GM12892 (cell line): Measurements from ENCODE around the gene LRRC46.

Source experiments
- DNase-seq: peaks from one replicate; pipeline ENCODE4 v3.0.0; 2011; ENCODE audit not compliant: insufficient read length
- FAIRE-seq: peaks from 2 replicates; lab custom pipeline; 2011; peaks lifted over from hg19 to GRCh38; lab: Jason Lieb, UNC
- POLR2A ChIP-seq: IDR thresholded peaks from 2 replicates; pipeline ENCODE4 v1.6.1; 2011; ENCODE audit warnings: low read depth, low read length, control low read depth
- POLR2AphosphoS5 ChIP-seq: IDR thresholded peaks from 2 replicates; pipeline ENCODE4 v1.6.1; 2011; ENCODE audit warnings: low read depth, low read length, control low read depth
- TAF1 ChIP-seq: IDR thresholded peaks from 2 replicates; pipeline ENCODE4 v1.6.1; 2011; ENCODE audit warnings: low read depth, mild to moderate bottlenecking, control low read depth, low read length, borderline replicate concordance

The LRRC46 gene

DNA sequence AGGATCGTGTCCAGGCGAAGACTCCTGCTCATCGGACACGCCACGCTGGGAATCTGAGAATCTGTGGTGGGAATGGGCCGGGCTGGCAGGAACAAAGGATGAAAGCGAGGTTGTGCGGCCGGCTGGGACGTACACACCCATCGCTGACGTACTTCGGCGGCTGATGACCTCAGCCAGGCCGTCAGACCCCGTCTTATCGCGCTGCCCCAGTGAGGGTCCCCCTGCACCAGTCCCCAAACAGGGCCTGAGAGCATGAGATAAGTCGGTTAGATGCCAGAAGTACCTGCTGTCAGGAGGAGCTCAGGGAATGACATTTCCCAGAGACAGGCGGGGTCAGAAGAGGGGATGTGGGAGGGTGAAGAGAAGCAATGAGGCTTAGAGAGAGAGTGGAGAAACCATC is 35.5 kb downstream of the LRRC46 start:
- FAIRE-seq (no peak), DNase-seq (no peak)
- TF ChIP-seq POLR2AphosphoS5, result no peak
- no peak for TF ChIP-seq TAF1
- TF ChIP-seq POLR2A, result no peak

DNA sequence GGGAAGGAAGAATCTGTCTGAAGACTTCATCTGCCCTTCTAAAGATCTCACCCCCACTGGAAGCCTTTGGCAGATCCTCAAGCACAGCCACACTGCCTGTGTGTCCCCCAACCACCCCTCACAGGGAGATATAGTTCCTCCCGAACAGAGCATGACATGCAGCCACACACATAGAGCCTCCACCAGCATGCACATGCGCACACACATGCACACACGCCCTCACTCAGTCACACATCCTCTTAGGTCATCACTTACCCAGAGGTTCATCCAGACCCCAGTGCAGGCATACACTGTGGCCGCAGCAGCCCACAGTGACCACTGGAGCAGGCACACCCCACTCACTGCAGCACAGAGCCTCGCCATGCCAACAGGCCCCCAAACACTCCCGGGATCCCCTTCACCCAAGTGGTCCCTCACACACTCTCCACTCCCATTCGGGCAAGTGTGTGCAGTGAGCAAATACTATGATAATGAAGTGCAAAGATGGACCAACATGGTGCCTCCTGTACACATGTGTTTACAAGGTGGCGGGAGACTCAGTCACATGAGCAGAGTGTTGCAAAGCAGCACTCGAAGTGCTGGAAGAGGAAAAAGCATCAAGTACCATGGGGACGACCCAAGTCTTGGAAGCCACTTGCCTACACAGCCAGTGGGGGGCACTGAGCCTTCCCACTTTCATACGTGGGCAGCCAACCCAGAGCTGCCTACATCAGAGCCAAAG is 36.5 kb downstream of the LRRC46 start:
- TF ChIP-seq POLR2AphosphoS5, result no peak
- no peak for TF ChIP-seq POLR2A
- no peak for TF ChIP-seq TAF1
- no peak for FAIRE-seq
- no peak for DNase-seq

DNA sequence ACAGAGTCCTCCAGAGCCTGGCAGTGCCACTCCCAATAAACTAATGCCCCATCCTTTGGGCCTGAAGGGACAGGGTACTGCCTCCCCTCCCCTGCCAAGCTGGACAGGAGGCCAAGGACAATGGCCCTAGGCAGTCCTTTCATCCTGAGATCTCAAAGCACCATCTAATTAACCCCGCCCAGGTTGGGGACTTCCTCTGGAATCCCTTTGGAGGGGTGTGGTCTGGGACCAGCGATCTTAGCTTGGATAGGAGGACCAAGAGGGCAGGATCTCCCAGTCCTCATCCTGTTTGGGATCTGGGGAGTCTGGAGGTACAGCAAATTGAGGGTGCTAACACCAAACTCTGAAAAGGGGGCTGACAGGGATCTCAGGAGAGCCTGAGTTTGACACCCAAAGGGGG is 37.6 kb downstream of the LRRC46 start:
- FAIRE-seq, result no peak
- TF ChIP-seq POLR2A (no peak), TAF1 (no peak)
- no peak for DNase-seq

DNA sequence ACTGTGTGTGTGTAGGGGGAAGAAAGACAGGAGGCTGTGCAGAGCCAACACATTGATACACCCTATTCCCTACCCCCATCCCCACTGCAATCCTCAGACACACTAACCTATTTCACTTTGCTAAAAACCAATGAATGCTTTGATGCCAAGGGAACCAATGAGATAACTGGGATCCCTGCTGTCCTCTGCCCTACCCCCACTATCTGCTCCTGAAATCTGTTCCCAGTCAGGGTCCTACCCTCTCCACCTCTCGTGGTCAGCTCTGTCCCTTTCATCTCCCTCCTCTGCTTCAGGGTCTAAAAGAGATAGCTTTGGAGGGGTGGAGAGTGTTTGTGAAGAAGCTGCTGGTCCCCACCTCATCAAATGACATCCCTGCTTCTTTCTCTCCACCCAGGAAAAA is 38.6 kb downstream of the LRRC46 start:
- FAIRE-seq, result no peak
- DNase-seq, result no peak
- TF ChIP-seq POLR2AphosphoS5 (no peak), TAF1 (no peak), POLR2A (no peak)

DNA sequence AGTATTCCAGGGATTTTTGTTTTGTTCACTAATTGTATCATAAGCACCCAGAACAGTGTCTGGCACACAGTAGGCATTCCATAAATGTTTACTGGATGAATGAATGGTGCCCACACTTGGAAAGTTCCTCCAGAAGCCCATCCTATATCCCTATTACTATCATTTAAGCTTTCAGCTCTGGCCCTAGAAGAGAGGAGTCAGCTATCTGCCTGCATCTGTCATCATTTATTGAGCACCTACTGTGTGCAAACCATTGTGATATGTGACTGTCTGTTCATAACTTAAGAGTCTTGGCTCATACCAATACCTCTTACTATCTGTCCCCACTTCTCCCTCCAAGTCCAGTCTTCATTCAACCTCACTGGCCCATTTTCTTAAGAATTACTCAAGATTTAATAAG is 39.6 kb downstream of the LRRC46 start:
- DNase-seq (no peak), FAIRE-seq (no peak)
- TF ChIP-seq POLR2A, result no peak
- TF ChIP-seq TAF1, result no peak
- TF ChIP-seq POLR2AphosphoS5, result no peak

DNA sequence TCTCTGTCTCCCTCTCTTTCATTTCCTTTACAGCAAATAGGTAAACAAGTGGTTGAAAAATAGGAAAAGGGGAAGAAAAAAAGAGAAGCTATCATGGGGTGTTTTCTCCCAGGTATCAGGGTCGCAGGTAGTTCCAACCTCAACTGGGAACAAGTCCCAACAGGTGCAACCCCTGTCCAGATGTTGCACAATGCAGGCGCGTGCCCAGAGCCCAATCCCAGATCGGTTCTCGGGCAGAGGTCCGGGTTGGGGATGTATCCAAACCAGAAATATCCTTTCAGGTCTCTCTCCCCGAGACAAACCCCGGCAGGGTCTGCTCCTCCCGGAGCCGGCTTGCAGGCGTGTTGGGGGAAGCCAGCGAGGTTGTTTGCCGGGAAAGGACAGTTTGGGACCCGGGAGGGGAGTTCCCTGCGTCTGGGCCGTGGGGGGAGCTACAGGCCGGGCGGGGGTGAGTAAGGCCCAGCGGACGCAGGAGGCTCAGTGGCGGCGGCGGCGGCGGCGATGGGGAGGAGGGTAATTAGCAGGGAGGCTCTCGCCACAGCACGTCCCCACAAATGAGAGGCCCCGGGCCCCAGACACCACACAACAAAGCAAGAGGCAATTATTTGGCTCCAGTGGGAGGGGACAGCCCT is 40.7 kb downstream of the LRRC46 start:
- FAIRE-seq, result no peak
- TF ChIP-seq POLR2AphosphoS5 (no peak), POLR2A (no peak), TAF1 (no peak)
- no peak for DNase-seq

DNA sequence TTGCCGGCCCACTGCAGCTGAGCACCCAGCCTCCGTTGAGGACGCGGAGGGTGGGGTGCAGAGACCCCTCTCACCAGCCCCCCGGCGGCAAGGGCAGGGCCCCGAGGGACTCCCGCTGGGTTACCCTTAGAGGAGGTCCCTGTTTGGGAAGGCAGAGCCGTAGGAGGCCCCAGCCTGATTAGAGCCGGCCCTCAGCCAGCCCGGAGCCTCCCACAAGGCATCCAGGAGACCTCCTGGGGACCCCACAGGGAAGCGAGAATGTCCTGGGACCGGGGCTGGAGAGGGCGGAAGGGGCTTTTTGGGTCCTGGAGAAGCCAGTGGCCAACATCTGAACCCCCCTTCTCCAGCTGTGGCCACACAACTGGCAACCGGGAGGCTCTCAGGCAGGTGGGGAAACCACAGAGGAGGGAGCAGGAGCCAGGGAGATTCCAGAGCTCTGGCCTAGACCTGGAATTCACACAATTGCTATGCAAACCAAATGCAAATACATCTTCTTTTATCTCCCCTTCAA is 41.2 kb downstream of the LRRC46 start:
- FAIRE-seq, result no peak
- DNase-seq, result no peak
- TF ChIP-seq TAF1 (no peak), POLR2AphosphoS5 (no peak), POLR2A (no peak)

DNA sequence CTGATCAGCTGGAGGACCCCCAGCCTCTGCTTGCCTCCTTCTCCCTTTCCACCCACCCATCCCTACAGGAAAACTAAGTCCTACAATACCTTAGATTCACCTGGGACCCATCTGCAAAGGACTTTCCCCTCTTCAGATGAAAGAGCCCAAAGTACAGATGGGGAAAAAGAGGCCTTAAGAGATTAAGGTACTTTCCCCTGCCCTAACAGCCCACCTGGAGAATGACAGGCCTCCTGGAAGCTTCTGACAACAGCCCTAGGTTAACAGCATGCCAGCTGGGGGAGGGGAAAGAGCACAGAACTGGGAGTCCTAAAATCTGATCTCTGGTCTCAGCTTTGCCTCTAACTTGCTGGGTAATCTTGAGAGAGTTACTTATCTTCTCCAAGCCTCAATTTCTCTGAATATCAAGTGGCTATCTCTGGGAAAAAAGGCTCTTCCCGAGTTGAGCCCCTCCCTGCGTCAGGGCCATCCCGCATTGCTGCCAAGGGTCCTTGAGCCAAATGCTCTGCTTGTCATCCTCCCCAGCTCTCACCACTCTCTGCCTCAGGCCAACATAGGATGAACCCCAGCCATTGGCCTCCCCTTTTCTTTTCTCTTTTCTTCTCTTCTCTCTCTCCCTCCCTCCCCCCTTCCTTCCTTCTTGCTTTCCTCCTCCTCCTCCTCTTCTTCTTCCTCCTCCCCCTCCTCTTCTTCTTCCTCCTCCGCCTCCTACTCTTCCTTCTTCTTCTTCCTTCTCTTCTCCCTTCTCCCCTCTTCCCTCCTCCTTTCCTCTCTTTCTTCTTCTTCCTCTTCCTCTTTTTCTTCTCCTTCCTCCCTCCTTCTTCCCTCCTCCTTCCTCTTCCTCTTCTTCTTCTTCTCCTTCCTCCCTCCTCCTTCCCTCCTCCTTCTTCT is 42.0 kb downstream of the LRRC46 start:
- TF ChIP-seq POLR2AphosphoS5 (no peak), POLR2A (no peak), TAF1 (no peak)
- DNase-seq (no peak), FAIRE-seq (no peak)

DNA sequence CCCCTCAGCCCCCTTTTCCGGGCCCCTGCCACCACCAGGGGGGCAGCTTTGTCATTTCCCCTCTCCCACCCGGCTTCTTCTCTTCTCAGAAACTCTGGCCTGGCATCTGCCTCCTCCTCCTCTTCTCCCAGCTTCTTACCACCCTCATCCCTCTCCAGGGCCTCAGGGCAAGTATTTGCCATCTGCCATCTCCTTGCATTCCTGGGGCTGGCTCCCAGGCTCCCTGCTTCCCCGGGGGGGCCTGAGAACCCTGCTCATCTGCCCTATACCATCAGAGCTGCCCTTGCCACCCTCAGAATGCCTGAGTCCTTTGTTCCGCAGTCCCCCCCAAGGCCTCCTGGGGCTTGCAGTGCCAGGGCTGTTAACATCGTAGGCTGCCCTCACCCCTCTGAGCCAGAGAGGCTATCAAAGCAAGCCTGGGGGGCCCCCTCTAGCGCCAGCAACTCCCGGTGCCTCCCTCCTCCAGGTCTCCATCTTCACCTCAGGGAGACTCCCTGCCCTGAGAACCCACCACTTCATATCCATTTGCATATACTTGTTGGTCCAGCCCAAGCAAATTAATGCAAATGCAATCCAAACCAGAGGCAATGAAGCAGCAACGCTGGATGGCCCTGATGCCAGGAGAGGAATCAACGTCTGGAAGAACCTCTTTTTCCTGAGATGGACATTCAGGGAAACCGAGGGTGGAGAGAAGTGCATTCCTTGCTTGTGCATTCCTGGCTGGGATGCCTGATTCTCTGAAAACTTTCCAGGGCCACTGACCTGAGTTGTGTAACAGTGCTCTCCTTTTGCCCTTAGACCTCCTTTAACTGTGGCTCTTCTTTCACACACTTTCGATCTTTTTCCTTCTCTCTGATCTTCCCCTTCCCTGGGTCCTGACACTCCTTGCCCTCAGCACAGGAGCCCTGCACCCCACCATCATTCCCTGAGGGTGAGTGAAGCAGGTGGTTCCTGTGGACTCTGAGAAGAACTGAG is 43.8 kb downstream of the LRRC46 start:
- no peak for DNase-seq
- no peak for TF ChIP-seq POLR2AphosphoS5
- no peak for TF ChIP-seq POLR2A
- TF ChIP-seq TAF1, result no peak
- FAIRE-seq, result no peak

DNA sequence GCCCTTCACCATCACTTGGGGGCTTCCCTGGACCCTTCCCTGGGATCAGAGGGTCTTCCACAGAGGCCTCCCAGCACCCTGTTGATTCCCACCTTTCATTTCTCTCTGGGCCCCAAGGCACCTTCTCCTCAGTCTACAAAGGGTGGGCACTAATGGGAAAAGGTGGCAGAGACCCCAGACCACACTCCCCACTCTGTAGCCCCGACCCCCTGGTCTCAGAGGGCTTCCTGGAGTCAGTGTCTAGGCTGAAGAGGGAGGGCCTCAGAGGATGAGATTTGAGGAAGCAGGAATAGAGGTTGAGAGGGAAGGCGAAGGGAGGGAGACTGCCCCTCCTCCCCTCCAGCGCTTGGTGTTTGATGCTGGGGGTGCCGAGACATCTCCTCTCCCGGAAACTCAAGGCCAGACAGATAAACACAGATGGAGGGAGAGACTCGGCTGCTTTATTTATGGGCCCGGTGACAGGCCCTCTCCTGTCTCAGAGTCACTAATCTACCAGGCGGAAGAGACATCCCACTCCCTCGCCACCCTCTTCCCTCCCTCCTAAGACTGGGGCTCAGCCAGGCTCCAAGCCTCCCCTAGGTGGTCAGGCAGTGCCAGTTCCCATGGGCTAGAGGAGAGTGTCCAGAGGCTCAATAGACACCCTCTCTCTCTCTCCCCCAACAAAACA is 46.0 kb downstream of the LRRC46 start:
- FAIRE-seq, result no peak
- no peak for DNase-seq
- no peak for TF ChIP-seq POLR2A
- TF ChIP-seq TAF1, result no peak
- no peak for TF ChIP-seq POLR2AphosphoS5
